GM12891 (cell line): ENCODE data around the gene ST3GAL3.

Experiments
- POLR2A ChIP-seq: IDR thresholded peaks from 2 replicates; pipeline ENCODE4 v1.6.1; 2011; ENCODE audit warnings: low read depth, low read length, control low read depth
- POLR2AphosphoS5 ChIP-seq: IDR thresholded peaks from 2 replicates; pipeline ENCODE4 v1.6.1; 2011; ENCODE audit warnings: low read depth, low read length, control low read depth
- TAF1 ChIP-seq: IDR thresholded peaks from 2 replicates; pipeline ENCODE4 v1.6.1; 2011; ENCODE audit warnings: low read depth, low read length, control low read depth

GRCh38 chr1:43786960-43787359 is 79.6 kb downstream of the ST3GAL3 start:
- TF ChIP-seq POLR2AphosphoS5: no peak
- TF ChIP-seq POLR2A: no peak
- TF ChIP-seq TAF1: no peak
